Hepatocyte (in vitro differentiated cells): ENCODE data around the gene LIMA1. TPM values are rescaled to one million over a fixed set of nuclear protein-coding genes. Genes with fewer than 3 reads are reported as not detected.
A peak's percentile ranks its signal among the peaks of the same experiment; 100 is the strongest.

Experiments used
- DNase-seq: peaks from one replicate; pipeline ENCODE4 v3.0.0-alpha.2; 2016; ENCODE audit warnings: low spot score
- H2AFZ ChIP-seq: fragments of 200-600 bp; sonication (generic); 2 replicates; pipeline ENCODE4 v1.6.0; 2016; ENCODE audit warnings: antibody characterized with exemption, mild to moderate bottlenecking
- H3K27ac ChIP-seq: fragments of 200-600 bp; sonication (generic); 2 replicates; pipeline ENCODE4 v1.5.1; 2016; ENCODE audit warnings: mild to moderate bottlenecking
- H3K27me3 ChIP-seq: fragments of 200-600 bp; sonication (generic); 2 replicates; pipeline ENCODE4 v1.6.1; 2016
- H3K36me3 ChIP-seq: fragments of 200-600 bp; sonication (generic); replicated peaks from 2 replicates; pipeline ENCODE4 v1.5.1; 2016; ENCODE audit warnings: low read depth; ENCODE audit not compliant: insufficient read depth
- H3K4me1 ChIP-seq: fragments of 200-600 bp; sonication (generic); 2 replicates; pipeline ENCODE4 v1.5.1; 2016; ENCODE audit warnings: mild to moderate bottlenecking, moderate library complexity; ENCODE audit not compliant: insufficient read depth
- H3K4me2 ChIP-seq: fragments of 200-600 bp; sonication (generic); 2 replicates; pipeline ENCODE4 v1.6.0; 2016
- H3K4me3 ChIP-seq: fragments of 200-600 bp; sonication (generic); 2 replicates; pipeline ENCODE4 v1.5.1; 2016; ENCODE audit warnings: mild to moderate bottlenecking
- H3K79me2 ChIP-seq: fragments of 200-600 bp; sonication (generic); 2 replicates; pipeline ENCODE4 v1.6.0; 2017; ENCODE audit warnings: mild to moderate bottlenecking
- H3K9me2 ChIP-seq: fragments of 200-600 bp; sonication (generic); replicated peaks from 2 replicates; pipeline ENCODE4 v1.6.0; 2017; ENCODE audit warnings: mild to moderate bottlenecking; ENCODE audit not compliant: insufficient read depth
- H3K9me3 ChIP-seq: fragments of 200-600 bp; sonication (generic); 2 replicates; pipeline ENCODE4 v1.5.1; 2016; ENCODE audit warnings: low read depth, mild to moderate bottlenecking
- H4K20me1 ChIP-seq: fragments of 200-600 bp; sonication (generic); 2 replicates; pipeline ENCODE4 v1.6.0; 2016; ENCODE audit warnings: mild to moderate bottlenecking; ENCODE audit not compliant: insufficient read depth, poor library complexity, severe bottlenecking
- CTCF ChIP-seq: fragments of 200-600 bp; sonication (generic); IDR thresholded peaks from 2 replicates; pipeline ENCODE4 v1.5.1; 2016; ENCODE audit warnings: antibody characterized with exemption, mild to moderate bottlenecking; ENCODE audit not compliant: poor library complexity
- EZH2 ChIP-seq: fragments of 200-600 bp; sonication (generic); IDR thresholded peaks from 2 replicates; pipeline ENCODE4 v1.6.1; 2016; ENCODE audit warnings: antibody characterized with exemption, mild to moderate bottlenecking, borderline replicate concordance
- EZH2phosphoT487 ChIP-seq: fragments of 200-600 bp; sonication (generic); IDR thresholded peaks from one replicate; pipeline ENCODE4 v1.6.1; 2018; ENCODE audit warnings: antibody characterized with exemption, mild to moderate bottlenecking, low read depth, moderate library complexity; ENCODE audit not compliant: unreplicated experiment, severe bottlenecking
- WGBS: methylation state at CpG from one replicate; pipeline ENCODE4 v1.1.6; 2016; ENCODE audit warnings: low lambda C conversion rate; ENCODE audit errors: missing lambda C conversion rate; 5-methylcytosine and 5-hydroxymethylcytosine counted together
- polyA plus RNA-seq: library from polyadenylated mRNA; unstranded; fragments of >200 nt; fragmentation: Nextera tagmentation; extraction: Ambion mirVana; gene quantifications from 2 replicates; pipeline ENCODE4 v1.2.1, GENCODE V29; 2016
- total RNA-seq: library from RNA; depleted of rRNA; stranded (reverse); fragments of >200 nt; gene quantifications from 2 replicates; pipeline ENCODE4 v1.2.3, GENCODE V29; 2014

The LIMA1 gene
- total and polyA plus RNA-seq, 2 experiments from 2014 or later: 54.8 to 84.4 TPM

- H3K27ac ChIP-seq: no peak overlapping the region
- no peaks in the 10 kb centered on the region for H3K9me3 ChIP-seq
- WGBS: 82% methylated on average over 2 of the region's 2 CpGs
- H4K20me1 ChIP-seq: peaks cover 6% of the 10 kb centered on the region
- H3K79me2 ChIP-seq: peaks cover 62% of the 10 kb centered on the region
- no peak overlapping the region for H3K4me3 ChIP-seq
- DNase-seq: no peak
- H3K27me3 ChIP-seq: no peaks in the 10 kb centered on the region
- H3K4me2 ChIP-seq: no peak overlapping the region
- no peak overlapping the region for H2AFZ ChIP-seq
- TF ChIP-seq CTCF (no peak), EZH2 (no peak), EZH2phosphoT487 (no peak)
- no peaks in the 10 kb centered on the region for H3K36me3 ChIP-seq
- no peaks in the 10 kb centered on the region for H3K4me1 ChIP-seq
- H3K9me2 ChIP-seq: no peaks in the 10 kb centered on the region
These were observed 137.9 kb downstream of the LIMA1 start for GRCh38 chr12:50145439-50145838.

- no peaks in the 10 kb centered on the region for H3K9me2 ChIP-seq
- H3K36me3 ChIP-seq: no peaks in the 10 kb centered on the region
- H3K27ac ChIP-seq: peak overlapping the region; percentile 17
- no peak overlapping the region for H3K4me3 ChIP-seq
- H3K9me3 ChIP-seq: no peaks in the 10 kb centered on the region
- 55% methylated on average over 8 of the region's 8 CpGs for WGBS
- peak overlapping the region; percentile 66 for H3K4me2 ChIP-seq
- TF ChIP-seq EZH2: no peak
- TF ChIP-seq EZH2phosphoT487: no peak
- TF ChIP-seq CTCF: no peak
- H4K20me1 ChIP-seq: peaks cover 3% of the 10 kb centered on the region
- H3K79me2 ChIP-seq: peaks cover 43% of the 10 kb centered on the region
- no peaks in the 10 kb centered on the region for H3K4me1 ChIP-seq
- peak; percentile 18 for DNase-seq
- no peak overlapping the region for H2AFZ ChIP-seq
- H3K27me3 ChIP-seq: no peaks in the 10 kb centered on the region
These were observed 140.3 kb downstream of the LIMA1 start for GRCh38 chr12:50142993-50143392.

GRCh38 chr12:50132505-50133135, 150.7 kb downstream of the LIMA1 start:
- H3K4me1 ChIP-seq: no peaks in the 10 kb centered on the region
- no peaks in the 10 kb centered on the region for H3K9me3 ChIP-seq
- H3K36me3 ChIP-seq: no peaks in the 10 kb centered on the region
- H4K20me1 ChIP-seq: no peaks in the 10 kb centered on the region
- H3K27me3 ChIP-seq: no peaks in the 10 kb centered on the region
- 87% methylated on average over 2 of the region's 2 CpGs for WGBS
- no peak overlapping the region for H2AFZ ChIP-seq
- TF ChIP-seq EZH2: no peak
- peak; percentile 69 for TF ChIP-seq CTCF
- DNase-seq: peak; percentile 59
- H3K4me2 ChIP-seq: no peak overlapping the region
- H3K4me3 ChIP-seq: no peak overlapping the region
- no peak overlapping the region for H3K27ac ChIP-seq
- H3K9me2 ChIP-seq: no peaks in the 10 kb centered on the region
- no peaks in the 10 kb centered on the region for H3K79me2 ChIP-seq
